K562 (cell line): Measurements from ENCODE around the gene PRKG1. TPM values are rescaled to one million over a fixed set of nuclear protein-coding genes. Genes with fewer than 3 reads are reported as not detected.

Source experiments
- BACH1 ChIP-seq: fragments of 200-800 bp; sonication (Bioruptor generic); IDR thresholded peaks from 2 replicates; pipeline ENCODE4 v1.6.1; 2016; ENCODE audit warnings: missing genetic modification characterization, missing compliant biosample characterization
- BCL6 ChIP-seq: fragments of 250-450 bp; sonication (Bioruptor Pico); IDR thresholded peaks from 2 replicates; pipeline ENCODE4 v1.4.0; 2020
- BRD4 ChIP-seq: fragments of 200-600 bp; sonication (generic); IDR thresholded peaks from 2 replicates; pipeline ENCODE4 v1.6.1; 2017; ENCODE audit warnings: inconsistent platforms
- BRD9 ChIP-seq: fragments of 450-650 bp; IDR thresholded peaks from 2 replicates; pipeline ENCODE4 v1.6.1; 2018; ENCODE audit warnings: low read depth; ENCODE audit not compliant: partially characterized antibody
- C11orf30 ChIP-seq: fragments of 450-650 bp; IDR thresholded peaks from 2 replicates; pipeline ENCODE4 v1.6.1; 2016; ENCODE audit warnings: low read depth, mild to moderate bottlenecking
- CBX2 ChIP-seq: fragments of 200-600 bp; sonication (generic); IDR thresholded peaks from one replicate; pipeline ENCODE4 v1.6.1; 2012; ENCODE audit warnings: mild to moderate bottlenecking, low read length, inconsistent platforms; ENCODE audit not compliant: insufficient read depth, poor library complexity, severe bottlenecking
- CBX8 ChIP-seq: fragments of 200-600 bp; sonication (generic); IDR thresholded peaks from 2 replicates; pipeline ENCODE4 v1.6.1; 2012; ENCODE audit warnings: borderline replicate concordance, mixed run types, low read depth, mild to moderate bottlenecking, moderate library complexity, mixed read lengths, low read length, control low read depth, inconsistent platforms; ENCODE audit not compliant: poor library complexity, severe bottlenecking; ENCODE audit errors: extremely low read depth
- CC2D1A ChIP-seq: fragments of 450-650 bp; IDR thresholded peaks from 2 replicates; pipeline ENCODE4 v1.6.1; 2017; ENCODE audit warnings: mild to moderate bottlenecking
- FOXJ3 ChIP-seq: sonication (generic); formaldehyde crosslinking; IDR thresholded peaks from 2 replicates; pipeline ENCODE4 v1.4.0; 2020; ENCODE audit warnings: mild to moderate bottlenecking, missing genetic modification reagents
- FOXM1 ChIP-seq, 2 experiments: fragments of 450-650 bp in 1 of 2; sonication (generic) in 1 of 2; formaldehyde crosslinking in 1 of 2; IDR thresholded peaks; 2 replicates each; pipeline versions ENCODE4 v1.6.1 to v1.9.0; 2017 to 2022; ENCODE audit warnings: low read depth in 2 of 2, mild to moderate bottlenecking in 2 of 2, missing genetic modification reagents in 1 of 2, moderate library complexity in 1 of 2
- GABPB2 ChIP-seq: fragments of 250-450 bp; sonication (Bioruptor Pico); conservative IDR thresholded peaks from 2 replicates; pipeline ENCODE4 v1.5.1; 2021; ENCODE audit warnings: mild to moderate bottlenecking
- KAT8 ChIP-seq: fragments of 450-650 bp; IDR thresholded peaks from 2 replicates; pipeline ENCODE4 v1.6.1; 2016; ENCODE audit warnings: low read depth, mild to moderate bottlenecking
- MED1 ChIP-seq: sonication (generic); formaldehyde crosslinking; IDR thresholded peaks from 2 replicates; pipeline ENCODE4 v1.8.1; 2023; ENCODE audit warnings: missing genetic modification reagents, borderline replicate concordance
- NFE2 ChIP-seq: IDR thresholded peaks from 2 replicates; pipeline ENCODE4 v1.6.1; 2014; ENCODE audit warnings: antibody characterized with exemption, low read depth
- RB1 ChIP-seq: fragments of 450-650 bp; IDR thresholded peaks from 2 replicates; pipeline ENCODE4 v1.6.1; 2017; ENCODE audit warnings: low read depth, mild to moderate bottlenecking
- RHOXF2B ChIP-seq: fragments of 250-450 bp; sonication (Bioruptor Pico); conservative IDR thresholded peaks from 2 replicates; pipeline ENCODE4 v1.5.1; 2021
- SPI1 ChIP-seq: IDR thresholded peaks from 2 replicates; pipeline ENCODE4 v1.6.1; 2011; ENCODE audit warnings: low read depth, low read length, control low read depth, borderline replicate concordance
- SRF ChIP-seq, 2 experiments: fragments of 250-450, 450-650 bp in 1 of 2; sonication (Bioruptor Pico) in 1 of 2; sonication (generic) in 1 of 2; formaldehyde crosslinking; IDR thresholded peaks; 2 replicates each; pipeline versions ENCODE4 v1.5.0 to v1.5.1; 2020 to 2022; ENCODE audit warnings: mild to moderate bottlenecking in 1 of 2, missing genetic modification reagents in 1 of 2
- U2AF2 ChIP-seq: fragments of 200-400 bp; formaldehyde crosslinking; optimal IDR thresholded peaks from 2 replicates; pipeline ENCODE3; 2017; ENCODE audit warnings: low read depth, mild to moderate bottlenecking, low read length
- WHSC1 ChIP-seq: IDR thresholded peaks from one replicate; pipeline ENCODE4 v1.6.1; 2012; ENCODE audit warnings: low read length, control low read depth, inconsistent platforms
- XRCC4 ChIP-seq: IDR thresholded peaks from one replicate; pipeline ENCODE4 v1.6.1; 2011; ENCODE audit not compliant: insufficient read depth, insufficient read length; ENCODE audit errors: extremely low read depth
- ZNF175 ChIP-seq: fragments of 200-800 bp; sonication (Bioruptor generic); IDR thresholded peaks from 2 replicates; pipeline ENCODE4 v1.6.1; 2016; ENCODE audit warnings: low read depth, mild to moderate bottlenecking, missing genetic modification characterization, missing compliant biosample characterization
- ZNF644 ChIP-seq: fragments of 200-800 bp; sonication (Bioruptor generic); IDR thresholded peaks from 2 replicates; pipeline ENCODE4 v1.6.1; 2016; ENCODE audit warnings: low read depth, missing genetic modification characterization, missing compliant biosample characterization
- polyA plus RNA-seq, 8 experiments: library from polyadenylated mRNA; depleted of rRNA in 4 of 8; stranded (reverse) in 5 of 8; unstranded in 3 of 8; fragments of >200 nt; fragmentation: Nextera tagmentation in 2 of 8; fragmentation: Illumina TruSeq in 1 of 8; extraction: Ambion mirVana in 2 of 8; extraction: Trizol in 1 of 8; gene quantifications; 2 replicates each; pipeline versions ENCODE4 v1.2.1 to v1.2.3, GENCODE V29; 2011 to 2014; ENCODE audit warnings: inconsistent platforms in 1 of 8, missing spikeins in 1 of 8
- total RNA-seq, 7 experiments: library from RNA; depleted of rRNA in 6 of 7; stranded (reverse); fragments of >200 nt in 6 of 7; fragmentation: Illumina TruSeq in 2 of 7; extraction: Trizol in 2 of 7; gene quantifications; 2 replicates each; pipeline versions ENCODE4 v1.2.1 to v1.2.3, GENCODE V29; 2011 to 2021; ENCODE audit warnings: low replicate concordance in 1 of 7
- TF ChIP-seq, protein P1 (sequence below): sonication (generic); formaldehyde crosslinking; IDR thresholded peaks from 2 replicates; pipeline ENCODE4 v1.8.1; 2023; ENCODE audit warnings: mild to moderate bottlenecking, missing genetic modification reagents
- TF ChIP-seq, protein P2 (sequence below): fragments of 250-450 bp; sonication (Bioruptor Pico); IDR thresholded peaks from 2 replicates; pipeline ENCODE4 v1.4.0; 2020

PRKG1 gene
- total and polyA plus RNA-seq, 9 of the 15 experiments (the other 6 are each of a cell fraction or from before 2014, with no cell fraction given): 0.22 TPM; not detected in 8

DNA sequence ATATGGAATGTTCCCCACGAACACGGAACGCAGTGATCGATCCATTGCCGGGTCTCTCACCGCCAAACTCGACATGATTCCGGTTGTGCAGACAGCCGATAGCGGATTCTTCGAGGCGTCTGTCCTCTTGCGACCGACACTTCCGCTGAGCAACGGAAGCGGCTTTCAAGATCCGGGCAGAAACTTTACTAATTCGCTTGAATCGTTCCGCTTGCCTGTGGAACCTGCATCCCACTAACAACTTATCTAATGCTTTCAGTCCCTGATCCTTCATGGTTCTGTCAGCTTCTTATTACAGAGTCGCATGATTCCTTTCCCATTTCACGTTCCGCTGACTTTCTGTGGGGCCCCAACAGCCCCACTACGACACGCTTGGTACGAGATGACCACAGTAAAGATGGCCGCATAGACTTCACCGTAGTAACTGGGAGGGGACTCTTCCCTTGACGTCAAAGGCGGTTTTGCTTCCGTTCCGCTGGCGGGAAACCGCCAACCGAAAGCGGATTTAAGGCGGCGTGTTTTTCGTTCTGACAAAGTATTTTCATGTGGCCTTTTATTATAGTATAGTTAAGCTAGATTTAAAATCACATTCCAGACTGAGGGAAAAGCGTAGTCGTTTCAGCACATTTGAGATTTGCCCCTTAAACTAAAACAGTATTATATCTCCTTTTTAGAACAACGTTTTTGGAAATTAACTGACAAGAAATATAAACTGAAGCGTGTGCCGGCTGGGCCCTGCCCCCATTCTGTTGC lies 625.4 kb downstream of the PRKG1 start, which contains the start of gene CSTF2T (continued):
- TF ChIP-seq NFE2 (no peak), BACH1 (tag) (peak; percentile 46; the same call in 1 of the 2 replicates), XRCC4 (no peak), BRD4 (peak; percentile 94), CBX2 (no peak), BCL6 (CRISPR knock-in tag) (peak; percentile 19; the same call in 1 of the 2 replicates), SRF (CRISPR knock-in tag; IDR thresholded peaks at IDR 0.05) (no peak), ZNF175 (CRISPR knock-in tag) (peak; percentile 64; the same call in 1 of the 2 replicates), BRD9 (no peak), CC2D1A (peak; percentile 86), MED1 (CRISPR knock-in tag) (no peak), RB1 (peak; percentile 81), FOXM1 (IDR thresholded peaks at IDR 0.05; ENCODE audit: low read depth) (peak; percentile 86), FOXM1 (CRISPR knock-in tag; IDR thresholded peaks at IDR 0.05; ENCODE audit: low read depth) (no peak), FOXJ3 (CRISPR knock-in tag) (no peak), RHOXF2B (CRISPR knock-in tag) (no peak), C11orf30 (peak; percentile 94), ZNF644 (tag) (peak; percentile 80), CBX8 (no peak), GABPB2 (CRISPR knock-in tag) (no peak), SPI1 (0 out of 2 replicates have a peak, but pooled peaks have one; percentile 11), U2AF2 (no peak), WHSC1 (no peak), KAT8 (no peak)
- TF ChIP-seq, protein P1, sequence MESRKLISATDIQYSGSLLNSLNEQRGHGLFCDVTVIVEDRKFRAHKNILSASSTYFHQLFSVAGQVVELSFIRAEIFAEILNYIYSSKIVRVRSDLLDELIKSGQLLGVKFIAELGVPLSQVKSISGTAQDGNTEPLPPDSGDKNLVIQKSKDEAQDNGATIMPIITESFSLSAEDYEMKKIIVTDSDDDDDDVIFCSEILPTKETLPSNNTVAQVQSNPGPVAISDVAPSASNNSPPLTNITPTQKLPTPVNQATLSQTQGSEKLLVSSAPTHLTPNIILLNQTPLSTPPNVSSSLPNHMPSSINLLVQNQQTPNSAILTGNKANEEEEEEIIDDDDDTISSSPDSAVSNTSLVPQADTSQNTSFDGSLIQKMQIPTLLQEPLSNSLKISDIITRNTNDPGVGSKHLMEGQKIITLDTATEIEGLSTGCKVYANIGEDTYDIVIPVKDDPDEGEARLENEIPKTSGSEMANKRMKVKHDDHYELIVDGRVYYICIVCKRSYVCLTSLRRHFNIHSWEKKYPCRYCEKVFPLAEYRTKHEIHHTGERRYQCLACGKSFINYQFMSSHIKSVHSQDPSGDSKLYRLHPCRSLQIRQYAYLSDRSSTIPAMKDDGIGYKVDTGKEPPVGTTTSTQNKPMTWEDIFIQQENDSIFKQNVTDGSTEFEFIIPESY (CRISPR knock-in tag): peak; percentile 62
- TF ChIP-seq, protein P2, sequence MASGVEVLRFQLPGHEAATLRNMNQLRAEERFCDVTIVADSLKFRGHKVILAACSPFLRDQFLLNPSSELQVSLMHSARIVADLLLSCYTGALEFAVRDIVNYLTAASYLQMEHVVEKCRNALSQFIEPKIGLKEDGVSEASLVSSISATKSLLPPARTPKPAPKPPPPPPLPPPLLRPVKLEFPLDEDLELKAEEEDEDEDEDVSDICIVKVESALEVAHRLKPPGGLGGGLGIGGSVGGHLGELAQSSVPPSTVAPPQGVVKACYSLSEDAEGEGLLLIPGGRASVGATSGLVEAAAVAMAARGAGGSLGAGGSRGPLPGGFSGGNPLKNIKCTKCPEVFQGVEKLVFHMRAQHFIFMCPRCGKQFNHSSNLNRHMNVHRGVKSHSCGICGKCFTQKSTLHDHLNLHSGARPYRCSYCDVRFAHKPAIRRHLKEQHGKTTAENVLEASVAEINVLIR: peak; percentile 91
